KMS-11 (cell line): Measurements from ENCODE around the gene SERINC1.

Source experiments
- H2AFZ ChIP-seq: fragments of 200-600 bp; sonication (generic); 2 replicates; pipeline ENCODE4 v1.6.1; 2016; ENCODE audit warnings: antibody characterized with exemption, mixed run types, low read depth
- H3K27ac ChIP-seq: fragments of 200-600 bp; sonication (generic); 2 replicates; pipeline ENCODE4 v1.6.1; 2016; ENCODE audit warnings: mild to moderate bottlenecking, mixed run types
- H3K27me3 ChIP-seq: fragments of 200-600 bp; sonication (generic); 2 replicates; pipeline ENCODE4 v1.6.1; 2017; ENCODE audit warnings: mild to moderate bottlenecking, low read depth, mixed run types, moderate library complexity; ENCODE audit not compliant: insufficient read depth
- H3K36me3 ChIP-seq: fragments of 200-600 bp; sonication (generic); 2 replicates; pipeline ENCODE4 v1.6.1; 2017; ENCODE audit warnings: mild to moderate bottlenecking, mixed run types; ENCODE audit not compliant: insufficient read depth
- H3K4me1 ChIP-seq: fragments of 200-600 bp; sonication (generic); 2 replicates; pipeline ENCODE4 v1.6.1; 2016; ENCODE audit warnings: mild to moderate bottlenecking, low read depth, mixed run types; ENCODE audit not compliant: poor library complexity, severe bottlenecking
- H3K4me2 ChIP-seq: fragments of 200-600 bp; sonication (generic); 2 replicates; pipeline ENCODE4 v1.7.0; 2016; ENCODE audit warnings: mild to moderate bottlenecking, mixed run types
- H3K4me3 ChIP-seq: fragments of 200-600 bp; sonication (generic); IDR thresholded peaks from 2 replicates; pipeline ENCODE4 v1.6.1; 2017; ENCODE audit warnings: low read depth, low read length, mixed read lengths; ENCODE audit not compliant: insufficient read depth
- H3K79me2 ChIP-seq: fragments of 200-600 bp; sonication (generic); 2 replicates; pipeline ENCODE4 v1.6.1; 2016; ENCODE audit warnings: low read depth, mixed run types; ENCODE audit not compliant: insufficient read depth
- H3K9ac ChIP-seq: fragments of 200-600 bp; sonication (generic); 2 replicates; pipeline ENCODE4 v1.6.1; 2016; ENCODE audit warnings: mild to moderate bottlenecking, mixed run types
- H4K20me1 ChIP-seq: fragments of 200-600 bp; sonication (generic); 2 replicates; pipeline ENCODE4 v1.6.1; 2016; ENCODE audit warnings: mild to moderate bottlenecking, mixed run types; ENCODE audit not compliant: insufficient read depth
- CTCF ChIP-seq: fragments of 200-600 bp; sonication (generic); conservative IDR thresholded peaks from 2 replicates; pipeline ENCODE4 v1.6.1; 2017; ENCODE audit warnings: low read depth, mild to moderate bottlenecking, antibody characterized with exemption, low read length, moderate library complexity, mixed read lengths

SERINC1 gene

DNA sequence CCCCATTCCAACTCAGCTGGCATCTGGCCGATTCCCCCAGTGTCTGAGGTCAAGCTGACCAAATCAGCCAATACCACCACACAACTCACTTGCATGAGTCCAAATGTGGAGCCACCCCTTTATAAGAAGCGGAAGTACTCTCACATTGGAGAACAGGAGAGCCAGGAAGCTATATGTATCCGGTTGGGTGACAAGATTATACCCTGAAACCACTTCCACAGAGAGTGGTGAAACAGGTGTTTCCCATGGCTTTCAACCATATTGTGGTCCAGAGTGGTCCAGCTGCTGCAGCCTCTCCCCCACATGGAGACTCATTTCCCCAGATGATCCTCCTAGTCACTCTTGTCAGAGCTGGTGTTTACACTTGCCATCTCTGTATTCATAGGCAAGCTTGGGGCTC, 24.0 kb upstream of the SERINC1 start:
- no peak overlapping the region for H2AFZ ChIP-seq
- TF ChIP-seq CTCF: no peak
- no peak overlapping the region for H3K4me2 ChIP-seq
- no peaks in the 10 kb centered on the region for H3K36me3 ChIP-seq
- no peak overlapping the region for H3K9ac ChIP-seq
- no peaks in the 10 kb centered on the region for H3K79me2 ChIP-seq
- H3K27ac ChIP-seq: no peak overlapping the region
- H3K4me1 ChIP-seq: no peaks in the 10 kb centered on the region
- H4K20me1 ChIP-seq: no peaks in the 10 kb centered on the region
- H3K4me3 ChIP-seq: no peak overlapping the region
- H3K27me3 ChIP-seq: no peaks in the 10 kb centered on the region

DNA sequence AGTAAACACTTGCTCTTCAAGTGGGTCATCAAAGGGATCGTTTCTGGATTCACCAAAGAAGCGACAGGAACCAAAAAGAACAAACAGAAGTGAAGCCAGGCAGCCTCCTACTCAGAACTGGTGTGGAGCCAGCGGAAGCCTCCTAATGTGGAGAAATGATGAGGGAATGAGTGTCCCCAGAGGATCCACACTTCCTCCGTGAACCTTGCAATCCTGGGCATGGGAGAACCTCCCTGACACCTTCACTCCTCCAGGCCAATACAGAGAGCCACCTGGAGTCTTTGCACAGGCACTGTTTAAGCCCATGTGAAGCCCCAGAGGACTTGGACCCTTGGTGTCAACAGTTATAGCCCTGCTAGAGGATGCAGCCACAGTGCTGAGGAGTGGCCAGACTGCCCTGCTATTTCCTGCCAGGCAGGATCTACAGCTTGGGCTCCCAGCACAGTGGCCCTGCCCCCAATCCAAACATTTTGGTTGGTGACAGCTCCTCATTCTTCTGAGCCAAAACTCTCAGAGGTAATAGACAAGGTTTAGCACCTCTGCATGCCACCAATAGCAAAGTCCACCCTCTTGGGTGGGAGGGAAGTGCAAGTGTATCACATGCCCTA, 23.2 kb upstream of the SERINC1 start:
- Histone ChIP-seq H3K36me3 (no peaks in the 10 kb centered on the region), H3K4me1 (no peaks in the 10 kb centered on the region), H3K27me3 (no peaks in the 10 kb centered on the region), H3K79me2 (no peaks in the 10 kb centered on the region), H3K4me3 (no peak overlapping the region), H3K27ac (no peak overlapping the region), H3K4me2 (no peak overlapping the region), H2AFZ (no peak overlapping the region), H3K9ac (no peak overlapping the region), H4K20me1 (no peaks in the 10 kb centered on the region)
- TF ChIP-seq CTCF: no peak

- no peak overlapping the region for H2AFZ ChIP-seq
- TF ChIP-seq CTCF: peak; percentile 73
- H3K79me2 ChIP-seq: no peaks in the 10 kb centered on the region
- no peak overlapping the region for H3K4me3 ChIP-seq
- no peaks in the 10 kb centered on the region for H3K27me3 ChIP-seq
- no peak overlapping the region for H3K4me2 ChIP-seq
- H3K36me3 ChIP-seq: no peaks in the 10 kb centered on the region
- H3K27ac ChIP-seq: no peak overlapping the region
- no peaks in the 10 kb centered on the region for H3K4me1 ChIP-seq
- no peak overlapping the region for H3K9ac ChIP-seq
- no peaks in the 10 kb centered on the region for H4K20me1 ChIP-seq
These were observed 20.4 kb upstream of the SERINC1 start for GRCh38 chr6:122491919-122492555.

GRCh38 chr6:122490607-122491006, 19.0 kb upstream of the SERINC1 start:
- Histone ChIP-seq H2AFZ (no peak overlapping the region), H3K27ac (no peak overlapping the region), H3K9ac (no peak overlapping the region), H3K4me2 (no peak overlapping the region), H4K20me1 (no peaks in the 10 kb centered on the region), H3K27me3 (no peaks in the 10 kb centered on the region), H3K4me1 (no peaks in the 10 kb centered on the region), H3K79me2 (no peaks in the 10 kb centered on the region), H3K4me3 (no peak overlapping the region), H3K36me3 (no peaks in the 10 kb centered on the region)
- TF ChIP-seq CTCF: no peak
